GDM1 (cell line): ENCODE results near the gene CDRT4.
"Not testable (repeated sequence)": the region's sequence is repeated elsewhere in the genome, so short reads cannot be mapped to it uniquely, and the experiment has no call there.

ENCODE experiments used
- DNase-seq: peaks from one replicate; lab custom pipeline; 2025; lab: John Stamatoyannopoulos, UW

Gene CDRT4

GRCh38 chr17:15467592-15467991 is at the start of gene CDRT4:
TSS of gene CDRT4 (minus strand) at chr17:15467621. CDS start at chr17:15440238, 27,383 bp downstream.
- no peak for DNase-seq

GRCh38 chr17:15516150-15516549 is 48.7 kb upstream of the CDRT4 start:
- no peak for DNase-seq

DNA sequence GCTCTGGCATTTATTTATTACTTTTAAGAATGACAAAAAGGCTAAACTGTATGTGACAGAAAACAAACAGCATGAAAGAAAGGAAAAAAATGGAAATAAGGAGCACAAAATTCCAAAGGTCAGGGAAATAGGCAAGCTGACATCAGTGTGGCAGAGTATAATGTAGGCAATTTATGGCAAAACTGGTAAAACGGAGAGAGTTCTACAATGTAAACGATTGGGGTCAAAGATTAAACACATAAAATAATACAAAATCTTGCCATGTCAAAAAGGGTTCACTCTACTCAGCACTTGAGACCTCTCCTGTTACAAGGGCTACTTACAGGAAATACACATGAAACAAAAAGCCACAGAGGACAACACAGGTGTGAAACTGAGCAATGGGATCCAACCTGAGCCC is 47.0 kb upstream of the CDRT4 start:
- no peak for DNase-seq

- DNase-seq = no peak
These were observed 46.5 kb upstream of the CDRT4 start for GRCh38 chr17:15513856-15514459.

- no peak for DNase-seq
These were observed 45.8 kb upstream of the CDRT4 start for GRCh38 chr17:15513058-15513791.

DNA sequence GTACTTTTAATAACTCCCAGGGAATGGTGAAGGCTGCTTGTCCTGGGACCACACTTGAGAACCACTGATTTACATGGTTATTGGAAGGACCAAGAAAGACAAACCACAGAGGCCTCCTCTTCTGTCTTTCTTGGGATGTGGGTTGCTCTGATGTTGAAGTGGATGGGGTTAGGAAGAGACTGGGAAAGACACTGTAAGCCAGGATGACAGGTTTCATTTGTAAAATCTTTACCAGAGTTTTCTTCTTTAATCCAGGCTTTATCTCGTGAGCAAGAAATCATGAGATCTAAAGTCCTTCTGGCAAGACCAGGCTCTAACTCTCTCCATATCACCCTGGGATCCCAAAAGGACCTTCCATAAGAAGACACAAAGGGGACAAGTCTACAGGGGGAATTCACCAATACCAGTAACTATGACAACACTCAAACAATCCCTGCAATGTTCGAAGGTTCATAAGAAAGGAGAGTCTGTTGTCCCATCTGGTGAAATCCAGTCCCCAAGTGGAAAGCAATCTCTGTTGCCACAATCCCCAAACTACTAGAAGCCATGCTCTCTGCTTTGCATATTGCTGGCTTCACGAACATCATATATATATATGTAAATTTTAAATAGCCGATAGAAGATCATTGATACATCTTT is 44.8 kb upstream of the CDRT4 start:
- DNase-seq = no peak

GRCh38 chr17:15511142-15511541 is 43.7 kb upstream of the CDRT4 start:
- no peak for DNase-seq

DNA sequence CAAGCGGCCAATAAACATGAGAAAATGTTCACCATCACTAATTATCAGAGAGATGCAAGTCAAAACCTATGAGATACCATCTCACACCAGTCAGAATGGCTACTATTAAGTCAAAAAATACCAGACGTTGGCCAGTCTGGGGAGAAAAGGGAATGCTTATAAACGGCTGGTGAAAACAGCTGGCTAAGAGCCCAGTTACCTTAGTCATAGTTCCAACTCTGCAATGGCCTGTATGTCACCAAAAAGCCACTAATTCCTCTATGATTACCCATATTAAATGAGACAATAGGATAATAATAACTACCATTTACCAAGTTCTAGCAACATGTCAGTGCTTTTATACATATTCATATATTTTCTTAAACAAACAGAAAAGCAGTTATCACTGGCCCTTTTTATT is 42.9 kb upstream of the CDRT4 start:
- no peak for DNase-seq

DNA sequence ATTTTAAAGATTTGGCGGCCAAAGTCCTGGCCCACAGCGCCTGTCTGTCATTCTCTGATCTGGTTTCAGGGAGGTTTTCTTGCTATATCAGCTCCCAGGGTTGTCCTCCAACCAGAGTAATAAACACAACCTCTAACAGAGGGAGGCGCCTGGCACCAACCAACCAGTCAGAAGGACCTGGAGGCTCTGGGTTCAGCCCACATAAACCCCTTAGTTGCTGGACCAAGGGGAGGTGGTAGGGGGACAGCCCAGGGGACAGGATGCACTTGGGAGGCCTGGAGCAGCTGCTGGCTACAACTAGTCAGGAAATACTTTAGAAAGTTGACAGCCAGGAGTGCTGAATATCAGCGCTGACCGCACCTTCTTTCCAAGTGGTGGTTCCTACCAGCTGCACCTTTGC is 41.7 kb upstream of the CDRT4 start:
- DNase-seq = no peak

DNA sequence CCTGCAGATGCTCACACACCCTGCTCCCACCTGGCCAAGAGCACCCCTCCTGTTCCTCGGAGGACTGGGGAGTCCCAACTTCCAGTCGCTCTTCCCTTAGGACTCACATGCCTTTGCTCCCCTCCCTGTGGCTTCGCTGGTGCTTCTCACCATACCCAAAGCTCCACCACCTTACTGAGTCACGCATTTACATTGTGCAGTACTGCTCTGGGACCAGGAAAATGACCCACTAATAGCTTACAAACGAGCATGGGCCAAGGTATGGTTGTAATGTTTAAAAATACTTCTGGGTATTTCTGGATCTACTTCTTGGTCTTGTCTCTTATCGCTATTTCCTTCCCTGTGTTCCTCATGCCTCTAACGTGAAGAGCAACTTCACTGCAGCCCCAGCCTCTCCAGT is 41.0 kb upstream of the CDRT4 start:
- DNase-seq = no peak

DNA sequence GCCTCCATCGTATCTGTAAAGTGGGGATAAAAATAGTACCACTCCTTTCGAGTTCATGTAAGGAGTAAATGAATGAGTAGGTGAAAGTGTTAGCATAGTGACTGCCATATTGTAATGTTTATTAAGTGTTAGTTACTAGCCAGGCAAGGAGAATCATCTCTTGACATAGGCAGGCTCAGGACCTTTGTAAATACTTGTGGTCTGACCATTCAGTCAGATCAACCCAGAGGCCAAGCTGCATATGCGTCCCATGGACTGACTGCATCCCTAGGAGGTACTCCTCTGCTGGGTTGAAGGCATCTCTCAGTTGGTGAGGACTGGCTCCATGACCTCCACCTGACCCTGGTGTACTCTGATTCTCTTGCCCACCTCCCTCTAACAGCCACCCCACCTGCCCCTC is 40.5 kb upstream of the CDRT4 start:
- no peak for DNase-seq

DNA sequence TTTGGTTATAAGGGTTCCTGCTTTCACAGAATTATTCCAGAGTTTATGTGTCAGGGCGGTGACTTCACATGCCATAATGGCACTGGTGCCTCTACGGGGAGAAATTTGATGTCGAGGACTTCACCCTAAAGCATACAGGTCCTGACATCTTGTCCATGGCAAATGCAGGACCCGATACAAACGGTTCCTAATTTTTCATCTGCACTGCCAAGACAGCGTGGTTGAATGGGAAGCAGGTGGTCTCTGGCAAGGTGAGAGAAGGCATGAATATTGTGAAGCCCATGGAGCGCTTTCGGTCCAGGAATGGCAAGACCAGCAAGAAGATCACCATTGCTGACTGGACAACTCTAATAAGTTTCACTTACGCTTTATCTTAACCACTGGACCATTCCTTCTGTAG is 39.6 kb upstream of the CDRT4 start:
- no peak for DNase-seq

DNA sequence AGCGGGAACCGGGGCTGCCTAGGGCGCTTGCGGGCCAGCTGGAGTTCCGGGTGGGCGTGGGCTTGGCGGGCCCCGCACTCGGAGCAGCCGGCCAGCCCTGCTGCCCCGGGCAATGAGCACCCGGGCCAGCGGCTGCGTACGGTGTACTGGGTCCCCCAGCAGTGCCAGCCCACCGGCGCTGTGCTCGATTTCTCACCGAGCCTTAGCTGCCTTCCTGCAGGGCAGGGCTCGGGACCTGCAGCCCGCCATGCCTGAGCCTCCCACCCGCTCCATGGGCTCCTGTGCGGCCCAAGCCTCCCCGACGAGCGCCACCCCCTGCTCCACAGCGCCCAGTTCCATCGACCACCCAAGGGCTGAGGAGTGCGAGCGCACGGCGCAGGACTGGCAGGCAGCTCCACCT is 38.3 kb upstream of the CDRT4 start:
- not testable (repeated sequence) for DNase-seq

DNA sequence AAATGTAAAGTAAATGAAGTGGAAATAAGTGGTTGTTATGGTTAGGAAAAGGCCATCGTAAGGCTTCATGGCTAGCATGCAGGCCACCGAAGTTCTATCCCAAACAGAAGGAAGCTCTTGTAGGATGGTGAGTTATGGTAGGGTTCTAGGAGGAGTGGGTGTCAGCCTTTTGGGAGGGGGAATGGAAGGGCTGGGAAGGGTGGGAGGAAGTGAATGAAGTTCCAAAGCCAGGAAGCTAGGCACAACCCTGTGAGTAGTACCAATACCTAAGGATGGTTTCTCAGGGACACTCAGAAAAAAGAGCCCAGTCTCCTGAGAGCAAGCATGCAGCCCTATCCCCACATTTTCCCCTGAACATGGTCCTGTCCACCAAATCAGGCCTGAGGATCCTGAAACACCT is 36.3 kb upstream of the CDRT4 start:
- no peak for DNase-seq

DNA sequence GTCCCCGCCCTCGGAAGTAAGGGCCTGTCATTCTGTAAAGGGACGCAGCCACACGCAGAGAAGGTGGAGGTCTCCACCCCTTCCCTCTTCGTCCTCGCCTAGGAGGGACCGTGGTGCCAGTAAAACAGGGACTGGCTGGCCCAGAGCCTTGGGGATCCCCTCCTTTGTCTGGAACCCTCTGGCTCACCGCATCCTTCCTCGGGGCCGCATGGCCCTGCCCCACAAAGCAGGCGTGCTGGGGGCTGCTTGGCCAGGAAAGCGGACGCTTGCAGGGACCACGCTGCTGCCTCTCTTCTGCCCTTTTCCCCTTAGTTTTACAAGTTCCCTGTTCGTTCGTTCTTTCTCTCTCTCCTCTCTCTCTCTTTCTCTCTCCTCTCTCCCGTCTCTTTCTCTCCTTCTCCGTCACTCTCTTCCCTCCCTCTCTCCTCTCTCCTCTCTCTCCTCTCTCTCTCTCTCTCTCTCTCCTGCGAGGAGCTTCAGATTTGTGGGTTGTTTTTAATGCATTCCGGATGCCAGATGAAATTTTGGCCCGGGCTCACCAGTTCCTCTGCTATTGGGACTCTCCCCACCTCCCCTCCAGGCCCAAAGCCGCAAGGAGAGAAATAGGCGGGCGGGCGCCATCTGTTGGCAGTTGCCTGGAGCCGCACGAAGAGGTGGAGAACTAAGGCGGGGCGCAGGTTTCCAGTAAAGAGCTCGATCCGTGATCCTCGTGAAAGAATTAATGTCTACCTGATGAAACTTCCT is 35.1 kb upstream of the CDRT4 start:
- no peak for DNase-seq

- DNase-seq = no peak
These were observed 34.4 kb upstream of the CDRT4 start for GRCh38 chr17:15501793-15502192.

DNA sequence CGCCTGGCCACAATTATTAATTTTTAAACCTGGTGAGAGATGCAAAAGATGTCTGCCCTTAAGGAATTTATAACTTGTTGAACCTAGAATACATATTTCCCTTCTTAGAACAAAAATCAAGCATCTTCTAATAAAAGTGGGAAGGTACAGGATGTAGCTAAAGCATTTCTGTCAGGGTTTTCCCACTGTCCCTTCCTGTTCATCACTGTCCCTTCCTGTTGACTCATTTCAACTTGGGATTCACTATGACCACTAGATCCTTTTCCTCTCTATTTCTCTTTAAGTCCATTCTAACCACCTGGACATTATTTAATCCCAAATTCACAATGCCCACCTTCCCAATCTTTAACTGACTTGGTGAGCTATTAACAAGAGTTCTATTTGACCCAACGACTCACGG is 33.9 kb upstream of the CDRT4 start:
- no peak for DNase-seq

DNA sequence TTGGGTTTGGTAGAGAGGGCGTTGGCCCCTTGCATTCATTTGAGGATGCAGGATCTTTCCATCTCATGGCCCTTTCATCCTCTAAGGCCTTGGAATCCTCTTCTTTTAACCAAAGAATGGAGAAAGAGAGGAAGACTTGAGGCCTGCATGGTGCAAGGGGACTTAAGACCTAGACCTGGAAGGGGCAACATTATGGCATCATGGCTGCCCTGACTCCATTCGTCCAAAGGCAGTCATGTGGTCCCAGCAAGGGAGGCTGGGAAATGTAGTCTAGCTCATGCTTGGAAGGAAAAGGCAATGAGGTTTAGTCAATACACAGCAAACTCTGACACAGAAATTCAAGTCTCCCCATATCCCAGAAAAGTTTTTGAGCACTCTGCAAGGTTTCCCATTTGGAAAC is 30.7 kb upstream of the CDRT4 start:
- DNase-seq = no peak

- no peak for DNase-seq
These were observed 29.6 kb upstream of the CDRT4 start for GRCh38 chr17:15496735-15497670.

DNA sequence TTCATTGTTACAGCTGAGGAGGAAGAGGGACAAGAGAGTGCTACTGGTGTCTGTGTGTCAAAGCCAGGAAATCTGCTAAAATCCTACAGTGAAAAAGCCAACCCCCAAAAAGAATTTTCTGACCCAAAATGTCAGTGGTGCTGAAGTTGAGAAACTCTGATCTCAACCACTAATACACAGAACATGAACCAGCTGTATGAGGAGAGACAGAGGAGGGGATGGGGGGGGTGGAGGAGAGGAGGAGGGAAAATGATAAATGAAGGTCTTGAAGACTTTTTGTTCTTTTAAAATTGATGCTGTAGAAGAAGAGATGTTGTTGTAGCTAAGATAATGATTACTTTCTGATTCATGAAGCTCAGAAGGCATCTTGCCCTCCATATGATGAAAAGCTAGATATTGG is 27.4 kb upstream of the CDRT4 start:
- no peak for DNase-seq

GRCh38 chr17:15493693-15494035 is 26.2 kb upstream of the CDRT4 start:
- DNase-seq = no peak
